Measurements from ENCODE around the gene CDC42BPA. TPM values are rescaled to one million over a fixed set of nuclear protein-coding genes. Genes with fewer than 3 reads are reported as not detected.

CDC42BPA gene
- total RNA-seq, 1 experiment from 2014 or later: not detected

- H4K20me1 ChIP-seq (ENCODE audit: insufficient read depth, low read depth, low read length): no peaks in the 10 kb centered on the region
- H3K9ac ChIP-seq (ENCODE audit: low read length): no peak overlapping the region
- H2AFZ ChIP-seq (ENCODE audit: low read length): no peak overlapping the region
- DNase-seq: no peak
- H3K4me2 ChIP-seq (ENCODE audit: low read depth, low read length, poor library complexity, severe bottlenecking): no peak overlapping the region
- no peaks in the 10 kb centered on the region for H3K27me3 ChIP-seq (ENCODE audit: low read length)
- H3K9me3 ChIP-seq (ENCODE audit: low read length): no peaks in the 10 kb centered on the region
- no peaks in the 10 kb centered on the region for H3K36me3 ChIP-seq (ENCODE audit: insufficient read depth, low read length)
- H3K79me2 ChIP-seq (ENCODE audit: low read length): no peaks in the 10 kb centered on the region
- no peak overlapping the region for H3K4me3 ChIP-seq (ENCODE audit: low read length)
- no peaks in the 10 kb centered on the region for H3K9me2 ChIP-seq (replicated peaks; ENCODE audit: insufficient read depth, low read length)
- H3K4me1 ChIP-seq (ENCODE audit: low read length): no peaks in the 10 kb centered on the region
- H3K27ac ChIP-seq (ENCODE audit: low read length): no peak overlapping the region
Observed at GRCh38 chr1:227306689-227307088, 11.6 kb downstream of the CDC42BPA start.

- Histone ChIP-seq H4K20me1 (ENCODE audit: insufficient read depth, low read depth, low read length) (no peaks in the 10 kb centered on the region), H2AFZ (ENCODE audit: low read length) (no peak overlapping the region), H3K36me3 (ENCODE audit: insufficient read depth, low read length) (no peaks in the 10 kb centered on the region), H3K4me1 (ENCODE audit: low read length) (no peaks in the 10 kb centered on the region), H3K79me2 (ENCODE audit: low read length) (no peaks in the 10 kb centered on the region), H3K4me3 (ENCODE audit: low read length) (no peak overlapping the region), H3K27ac (ENCODE audit: low read length) (no peak overlapping the region), H3K9me2 (replicated peaks; ENCODE audit: insufficient read depth, low read length) (no peaks in the 10 kb centered on the region), H3K4me2 (ENCODE audit: low read depth, low read length, poor library complexity, severe bottlenecking) (no peak overlapping the region), H3K9ac (ENCODE audit: low read length) (no peak overlapping the region), H3K27me3 (ENCODE audit: low read length) (no peaks in the 10 kb centered on the region), H3K9me3 (ENCODE audit: low read length) (no peaks in the 10 kb centered on the region)
- no peak for DNase-seq
Observed at GRCh38 chr1:227305894-227306626, 12.2 kb downstream of the CDC42BPA start.

GRCh38 chr1:227304665-227305064 lies 13.6 kb downstream of the CDC42BPA start:
- no peaks in the 10 kb centered on the region for H3K9me2 ChIP-seq (replicated peaks; ENCODE audit: insufficient read depth, low read length)
- H3K9me3 ChIP-seq (ENCODE audit: low read length): no peaks in the 10 kb centered on the region
- DNase-seq: no peak
- no peak overlapping the region for H3K27ac ChIP-seq (ENCODE audit: low read length)
- no peaks in the 10 kb centered on the region for H3K36me3 ChIP-seq (ENCODE audit: insufficient read depth, low read length)
- no peaks in the 10 kb centered on the region for H4K20me1 ChIP-seq (ENCODE audit: insufficient read depth, low read depth, low read length)
- no peak overlapping the region for H3K4me2 ChIP-seq (ENCODE audit: low read depth, low read length, poor library complexity, severe bottlenecking)
- no peaks in the 10 kb centered on the region for H3K4me1 ChIP-seq (ENCODE audit: low read length)
- no peak overlapping the region for H2AFZ ChIP-seq (ENCODE audit: low read length)
- H3K4me3 ChIP-seq (ENCODE audit: low read length): no peak overlapping the region
- H3K79me2 ChIP-seq (ENCODE audit: low read length): no peaks in the 10 kb centered on the region
- H3K9ac ChIP-seq (ENCODE audit: low read length): no peak overlapping the region
- no peaks in the 10 kb centered on the region for H3K27me3 ChIP-seq (ENCODE audit: low read length)

GRCh38 chr1:227303662-227304061 lies 14.6 kb downstream of the CDC42BPA start:
- no peak overlapping the region for H3K27ac ChIP-seq (ENCODE audit: low read length)
- no peaks in the 10 kb centered on the region for H3K27me3 ChIP-seq (ENCODE audit: low read length)
- no peak overlapping the region for H3K9ac ChIP-seq (ENCODE audit: low read length)
- H3K36me3 ChIP-seq (ENCODE audit: insufficient read depth, low read length): no peaks in the 10 kb centered on the region
- no peak overlapping the region for H2AFZ ChIP-seq (ENCODE audit: low read length)
- H3K9me2 ChIP-seq (replicated peaks; ENCODE audit: insufficient read depth, low read length): no peaks in the 10 kb centered on the region
- H3K9me3 ChIP-seq (ENCODE audit: low read length): no peaks in the 10 kb centered on the region
- H3K4me3 ChIP-seq (ENCODE audit: low read length): no peak overlapping the region
- no peaks in the 10 kb centered on the region for H3K4me1 ChIP-seq (ENCODE audit: low read length)
- no peaks in the 10 kb centered on the region for H3K79me2 ChIP-seq (ENCODE audit: low read length)
- no peak for DNase-seq
- H4K20me1 ChIP-seq (ENCODE audit: insufficient read depth, low read depth, low read length): no peaks in the 10 kb centered on the region
- no peak overlapping the region for H3K4me2 ChIP-seq (ENCODE audit: low read depth, low read length, poor library complexity, severe bottlenecking)

GRCh38 chr1:227300682-227301081 lies 17.6 kb downstream of the CDC42BPA start:
- no peak overlapping the region for H2AFZ ChIP-seq (ENCODE audit: low read length)
- no peaks in the 10 kb centered on the region for H4K20me1 ChIP-seq (ENCODE audit: insufficient read depth, low read depth, low read length)
- no peak overlapping the region for H3K4me2 ChIP-seq (ENCODE audit: low read depth, low read length, poor library complexity, severe bottlenecking)
- H3K79me2 ChIP-seq (ENCODE audit: low read length): no peaks in the 10 kb centered on the region
- H3K9ac ChIP-seq (ENCODE audit: low read length): no peak overlapping the region
- no peaks in the 10 kb centered on the region for H3K4me1 ChIP-seq (ENCODE audit: low read length)
- H3K36me3 ChIP-seq (ENCODE audit: insufficient read depth, low read length): no peaks in the 10 kb centered on the region
- H3K9me3 ChIP-seq (ENCODE audit: low read length): no peaks in the 10 kb centered on the region
- no peaks in the 10 kb centered on the region for H3K27me3 ChIP-seq (ENCODE audit: low read length)
- no peak overlapping the region for H3K4me3 ChIP-seq (ENCODE audit: low read length)
- H3K27ac ChIP-seq (ENCODE audit: low read length): no peak overlapping the region
- no peak for DNase-seq
- no peaks in the 10 kb centered on the region for H3K9me2 ChIP-seq (replicated peaks; ENCODE audit: insufficient read depth, low read length)

- no peaks in the 10 kb centered on the region for H3K9me2 ChIP-seq (replicated peaks; ENCODE audit: insufficient read depth, low read length)
- no peak overlapping the region for H3K4me2 ChIP-seq (ENCODE audit: low read depth, low read length, poor library complexity, severe bottlenecking)
- no peak for DNase-seq
- H3K27ac ChIP-seq (ENCODE audit: low read length): no peak overlapping the region
- H3K4me1 ChIP-seq (ENCODE audit: low read length): no peaks in the 10 kb centered on the region
- H3K4me3 ChIP-seq (ENCODE audit: low read length): no peak overlapping the region
- H2AFZ ChIP-seq (ENCODE audit: low read length): no peak overlapping the region
- no peaks in the 10 kb centered on the region for H3K9me3 ChIP-seq (ENCODE audit: low read length)
- no peaks in the 10 kb centered on the region for H4K20me1 ChIP-seq (ENCODE audit: insufficient read depth, low read depth, low read length)
- H3K27me3 ChIP-seq (ENCODE audit: low read length): no peaks in the 10 kb centered on the region
- H3K36me3 ChIP-seq (ENCODE audit: insufficient read depth, low read length): no peaks in the 10 kb centered on the region
- H3K9ac ChIP-seq (ENCODE audit: low read length): no peak overlapping the region
- no peaks in the 10 kb centered on the region for H3K79me2 ChIP-seq (ENCODE audit: low read length)
Observed at GRCh38 chr1:227299688-227300087, 18.6 kb downstream of the CDC42BPA start.

- Histone ChIP-seq H3K9ac (ENCODE audit: low read length) (no peak overlapping the region), H3K4me2 (ENCODE audit: low read depth, low read length, poor library complexity, severe bottlenecking) (no peak overlapping the region), H4K20me1 (ENCODE audit: insufficient read depth, low read depth, low read length) (no peaks in the 10 kb centered on the region), H3K4me3 (ENCODE audit: low read length) (no peak overlapping the region), H3K79me2 (ENCODE audit: low read length) (no peaks in the 10 kb centered on the region), H3K36me3 (ENCODE audit: insufficient read depth, low read length) (no peaks in the 10 kb centered on the region), H2AFZ (ENCODE audit: low read length) (no peak overlapping the region), H3K4me1 (ENCODE audit: low read length) (no peaks in the 10 kb centered on the region), H3K9me2 (replicated peaks; ENCODE audit: insufficient read depth, low read length) (no peaks in the 10 kb centered on the region), H3K27ac (ENCODE audit: low read length) (no peak overlapping the region), H3K9me3 (ENCODE audit: low read length) (no peaks in the 10 kb centered on the region), H3K27me3 (ENCODE audit: low read length) (no peaks in the 10 kb centered on the region)
- no peak for DNase-seq
Observed at GRCh38 chr1:227299241-227299627, 19.1 kb downstream of the CDC42BPA start.

- Histone ChIP-seq H3K79me2 (ENCODE audit: low read length) (no peaks in the 10 kb centered on the region), H3K36me3 (ENCODE audit: insufficient read depth, low read length) (no peaks in the 10 kb centered on the region), H2AFZ (ENCODE audit: low read length) (no peak overlapping the region), H3K9me2 (replicated peaks; ENCODE audit: insufficient read depth, low read length) (no peaks in the 10 kb centered on the region), H3K4me2 (ENCODE audit: low read depth, low read length, poor library complexity, severe bottlenecking) (no peak overlapping the region), H3K27me3 (ENCODE audit: low read length) (no peaks in the 10 kb centered on the region), H3K9me3 (ENCODE audit: low read length) (no peaks in the 10 kb centered on the region), H4K20me1 (ENCODE audit: insufficient read depth, low read depth, low read length) (no peaks in the 10 kb centered on the region), H3K27ac (ENCODE audit: low read length) (no peak overlapping the region), H3K9ac (ENCODE audit: low read length) (no peak overlapping the region), H3K4me3 (ENCODE audit: low read length) (no peak overlapping the region), H3K4me1 (ENCODE audit: low read length) (no peaks in the 10 kb centered on the region)
- no peak for DNase-seq
Observed at GRCh38 chr1:227298512-227299240, 19.6 kb downstream of the CDC42BPA start.
